ENCODE measurements around the gene DFFA. TPM values are rescaled to one million over a fixed set of nuclear protein-coding genes. Genes with fewer than 3 reads are reported as not detected.
"Not testable (repeated sequence)": the region's sequence is repeated elsewhere in the genome, so short reads cannot be mapped to it uniquely, and the experiment has no call there.

The DFFA gene
- total and polyA plus RNA-seq, 2 donors = 25.5 to 26.8 TPM

DNA sequence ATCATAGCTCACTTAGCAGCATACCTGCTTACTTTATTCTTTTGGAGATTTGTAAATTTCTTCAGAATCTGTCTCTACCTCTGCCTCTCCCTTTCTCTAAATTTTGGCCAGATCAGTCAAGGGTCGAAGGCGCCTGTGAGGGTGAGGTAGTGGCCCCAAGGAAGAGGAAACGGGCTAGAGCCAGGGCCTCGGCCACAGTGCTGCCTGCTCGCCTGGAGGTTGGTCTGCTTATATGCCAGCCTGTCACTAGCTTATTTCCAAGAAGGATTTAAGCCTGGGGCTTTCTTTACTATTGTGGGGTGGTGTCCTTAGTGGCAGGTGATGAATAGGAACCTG is 22.1 kb upstream of the DFFA start:
- no peak overlapping the region for H3K4me3 ChIP-seq (ENCODE audit: low read depth, low read length)
- WGBS = 82% methylated on average over 5 of the region's 5 CpGs
- DNase-seq (ENCODE audit: extremely low spot score) = no peak
- no peak overlapping the region for H3K27ac ChIP-seq (ENCODE audit: low read depth)
- H3K36me3 ChIP-seq (ENCODE audit: insufficient read depth) = no peaks in the 10 kb centered on the region
- H3K4me1 ChIP-seq (ENCODE audit: insufficient read depth) = no peaks in the 10 kb centered on the region

- WGBS = 83% methylated on average over 12 of the region's 12 CpGs
- no peak overlapping the region for H3K4me3 ChIP-seq (ENCODE audit: low read depth, low read length)
- DNase-seq (ENCODE audit: extremely low spot score) = no peak
- no peaks in the 10 kb centered on the region for H3K4me1 ChIP-seq (ENCODE audit: insufficient read depth)
- H3K27ac ChIP-seq (ENCODE audit: low read depth) = no peak overlapping the region
- H3K36me3 ChIP-seq (ENCODE audit: insufficient read depth) = no peaks in the 10 kb centered on the region
Observed at GRCh38 chr1:10490286-10490970, 18.1 kb upstream of the DFFA start.

DNA sequence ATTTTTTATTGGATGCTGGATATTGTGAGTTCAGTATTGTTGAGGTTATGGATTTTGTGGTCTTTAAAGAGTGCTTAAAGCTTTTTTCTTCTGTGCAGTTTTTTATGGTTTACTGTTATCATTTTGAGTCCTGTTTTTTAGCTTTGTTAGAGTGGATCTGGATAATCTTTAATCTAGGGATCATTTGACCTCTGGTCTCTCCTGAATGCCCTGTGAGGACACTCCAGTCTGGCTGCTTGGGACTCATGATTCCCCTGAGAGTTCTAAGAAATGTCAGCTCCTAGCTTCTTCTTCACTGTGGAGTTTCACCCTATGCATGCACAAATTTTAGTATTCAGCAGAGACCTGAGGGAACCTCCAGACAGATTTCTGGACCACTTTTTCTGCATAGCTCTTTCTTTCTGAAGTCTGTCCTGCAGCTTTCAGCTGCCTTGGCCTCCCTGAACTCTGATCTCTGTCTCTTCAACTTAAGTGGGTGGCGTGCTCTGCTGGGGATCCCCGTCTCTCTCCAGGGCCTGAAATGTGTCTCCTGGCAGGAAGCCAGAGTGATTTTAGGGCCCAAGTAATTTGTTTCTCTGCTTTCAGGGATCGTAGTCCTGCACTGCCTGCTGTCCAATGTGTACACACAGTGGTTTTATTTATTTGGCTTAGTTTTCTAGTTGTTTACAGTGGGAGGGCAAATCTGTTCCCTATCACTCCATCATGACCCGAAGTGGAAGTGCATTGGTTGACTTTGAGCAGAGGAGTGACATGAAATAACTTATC is 17.1 kb upstream of the DFFA start:
- Histone ChIP-seq H3K4me1 (ENCODE audit: insufficient read depth) (no peaks in the 10 kb centered on the region), H3K36me3 (ENCODE audit: insufficient read depth) (no peaks in the 10 kb centered on the region), H3K27ac (ENCODE audit: low read depth) (no peak overlapping the region), H3K4me3 (ENCODE audit: low read depth, low read length) (no peak overlapping the region)
- 46% methylated on average over 4 of the region's 4 CpGs for WGBS
- DNase-seq (ENCODE audit: extremely low spot score) = no peak

DNA sequence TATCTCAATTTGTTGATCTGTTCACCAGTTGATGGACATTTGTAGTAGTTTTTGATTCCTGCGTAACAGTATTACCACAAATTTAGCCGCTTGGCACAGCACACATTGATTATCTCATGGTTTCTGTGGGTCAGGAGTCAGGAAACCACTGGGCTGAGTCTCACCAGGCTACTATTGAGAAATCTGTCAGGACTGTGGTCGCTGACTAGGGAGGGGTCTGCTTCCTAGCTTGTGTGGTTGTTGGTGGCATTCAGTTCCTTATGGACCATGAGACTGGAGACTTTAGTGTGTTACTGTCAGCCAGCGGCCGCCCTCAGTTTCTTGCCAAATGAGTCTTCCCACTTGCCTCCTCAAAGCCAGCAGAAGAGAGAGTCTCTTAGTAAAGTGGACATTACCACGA is 12.2 kb upstream of the DFFA start:
- Histone ChIP-seq H3K36me3 (ENCODE audit: insufficient read depth) (no peaks in the 10 kb centered on the region), H3K4me3 (ENCODE audit: low read depth, low read length) (no peak overlapping the region), H3K4me1 (ENCODE audit: insufficient read depth) (no peaks in the 10 kb centered on the region), H3K27ac (ENCODE audit: low read depth) (no peak overlapping the region)
- WGBS = 89% methylated on average over 6 of the region's 6 CpGs
- no peak for DNase-seq (ENCODE audit: extremely low spot score)

DNA sequence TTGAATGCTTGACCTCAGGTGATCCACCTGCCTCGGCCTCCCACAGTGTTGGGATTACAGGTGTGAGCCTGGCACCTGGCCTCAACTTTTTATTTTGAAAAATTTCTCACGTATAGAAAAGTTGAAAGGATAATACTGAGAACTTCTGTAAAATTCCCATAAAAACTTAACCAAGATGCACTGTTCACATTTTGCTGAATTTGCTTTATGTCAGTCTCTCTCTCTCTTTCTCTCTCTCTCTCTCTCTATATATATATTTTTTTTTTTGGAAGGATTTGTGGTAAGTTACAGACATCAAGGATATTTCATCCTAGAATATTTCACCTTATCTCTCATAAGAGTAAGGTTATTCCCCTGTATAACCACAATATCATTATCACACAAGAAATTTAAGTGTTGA is 8.3 kb upstream of the DFFA start:
- Histone ChIP-seq H3K36me3 (ENCODE audit: insufficient read depth) (no peaks in the 10 kb centered on the region), H3K27ac (ENCODE audit: low read depth) (no peak overlapping the region), H3K4me1 (ENCODE audit: insufficient read depth) (no peaks in the 10 kb centered on the region), H3K4me3 (ENCODE audit: low read depth, low read length) (no peak overlapping the region)
- WGBS = 94% methylated on average over 2 of the region's 2 CpGs
- DNase-seq (ENCODE audit: extremely low spot score) = no peak

DNA sequence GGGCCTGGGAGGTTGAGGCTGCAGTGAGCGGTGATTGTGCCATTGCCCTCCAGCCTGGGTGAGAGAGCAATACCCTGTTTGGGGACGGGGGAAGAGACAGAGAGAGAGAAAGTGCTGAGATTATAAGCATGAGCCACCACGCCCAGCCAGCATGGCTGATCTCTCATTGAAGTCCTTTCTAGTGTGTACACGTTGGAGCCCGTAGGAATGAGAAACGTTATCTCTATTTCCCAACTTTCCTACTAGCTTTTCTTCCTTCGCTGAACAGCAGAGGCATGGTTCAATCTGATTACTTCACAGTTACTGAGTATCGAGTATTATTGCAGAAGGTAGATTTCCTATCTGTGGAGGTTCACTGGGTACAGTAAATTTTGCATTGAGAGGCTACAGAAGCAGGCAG is 7.0 kb upstream of the DFFA start:
- no peak overlapping the region for H3K27ac ChIP-seq (ENCODE audit: low read depth)
- H3K36me3 ChIP-seq (ENCODE audit: insufficient read depth) = no peaks in the 10 kb centered on the region
- no peak overlapping the region for H3K4me3 ChIP-seq (ENCODE audit: low read depth, low read length)
- H3K4me1 ChIP-seq (ENCODE audit: insufficient read depth) = no peaks in the 10 kb centered on the region
- 75% methylated on average over 8 of the region's 8 CpGs for WGBS
- no peak for DNase-seq (ENCODE audit: extremely low spot score)

GRCh38 chr1:10475510-10475909 is 3.2 kb upstream of the DFFA start:
- no peak overlapping the region for H3K27ac ChIP-seq (ENCODE audit: low read depth)
- DNase-seq (ENCODE audit: extremely low spot score) = no peak

GRCh38 chr1:10474613-10475507 is 2.5 kb upstream of the DFFA start, which contains the start of gene PEX14:
Gene PEX14, plus strand, starts transcription at chr1:10474950. Its CDS starts 17 bp downstream, at chr1:10474967.
- Histone ChIP-seq H3K27ac (ENCODE audit: low read depth) (peak within 1 kb of the TSS; percentile 88), H3K4me1 (ENCODE audit: insufficient read depth) (no peaks in the 10 kb centered on the region), H3K4me3 (ENCODE audit: low read depth, low read length) (peak within 1 kb of the TSS; percentile 90), H3K36me3 (ENCODE audit: insufficient read depth) (no peaks in the 10 kb centered on the region)
- WGBS = 11% methylated on average over 50 of the region's 50 CpGs
- peak; percentile 76 for DNase-seq (ENCODE audit: extremely low spot score)

More at GRCh38 chr1:10475510-10475909, 3.2 kb upstream of the DFFA start:
- H3K4me3 ChIP-seq (ENCODE audit: low read depth, low read length) = peak overlapping the region; percentile 90
- no peaks in the 10 kb centered on the region for H3K36me3 ChIP-seq (ENCODE audit: insufficient read depth)
- WGBS = 2% methylated on average over 13 of the region's 13 CpGs
- no peaks in the 10 kb centered on the region for H3K4me1 ChIP-seq (ENCODE audit: insufficient read depth)

- H3K4me3 ChIP-seq (ENCODE audit: low read depth, low read length) = peak overlapping the region; percentile 90
- H3K27ac ChIP-seq (ENCODE audit: low read depth); H3K36me3 ChIP-seq (ENCODE audit: insufficient read depth); H3K4me1 ChIP-seq (ENCODE audit: insufficient read depth); DNase-seq (ENCODE audit: extremely low spot score): not testable (repeated sequence)
- WGBS = 90% methylated on average over 10 of the region's 10 CpGs
Observed at GRCh38 chr1:10474309-10474612, 1.9 kb upstream of the DFFA start.

- no peaks in the 10 kb centered on the region for H3K4me1 ChIP-seq (ENCODE audit: insufficient read depth)
- H3K36me3 ChIP-seq (ENCODE audit: insufficient read depth) = no peaks in the 10 kb centered on the region
- DNase-seq (ENCODE audit: extremely low spot score) = no peak
- no peak overlapping the region for H3K4me3 ChIP-seq (ENCODE audit: low read depth, low read length)
- no peak overlapping the region for H3K27ac ChIP-seq (ENCODE audit: low read depth)
- 88% methylated on average over 23 of the region's 23 CpGs for WGBS
Observed at GRCh38 chr1:10473145-10473765, 926 bp upstream of the DFFA start.

GRCh38 chr1:10471411-10472219 is 714 bp downstream of the DFFA start:
- no peak for DNase-seq (ENCODE audit: extremely low spot score)

DNA sequence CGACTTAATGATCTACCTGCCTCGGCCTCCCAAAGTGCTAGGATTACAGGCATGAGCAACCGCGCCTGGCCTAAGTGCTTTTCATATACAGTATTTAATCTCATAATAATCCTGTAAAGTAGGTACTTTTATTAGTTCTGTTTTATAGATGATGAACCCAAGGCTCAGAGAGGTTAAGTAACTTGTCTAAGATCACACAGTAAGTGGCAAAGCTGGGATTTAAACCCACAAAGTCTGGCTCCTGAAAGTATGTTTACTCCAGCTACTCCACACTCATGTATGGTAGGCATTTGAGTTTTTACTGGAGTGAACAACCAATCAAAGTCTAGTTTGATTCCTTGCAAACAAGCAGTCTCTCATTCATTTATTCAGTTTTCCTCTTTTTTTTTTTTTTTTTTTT is 2.3 kb downstream of the DFFA start:
- no peak overlapping the region for H3K27ac ChIP-seq (ENCODE audit: low read depth)
- DNase-seq (ENCODE audit: extremely low spot score) = no peak
- WGBS = 97% methylated on average over 4 of the region's 4 CpGs
- H3K4me3 ChIP-seq (ENCODE audit: low read depth, low read length) = no peak overlapping the region
- peaks cover 2% of the 10 kb centered on the region for H3K36me3 ChIP-seq (ENCODE audit: insufficient read depth)
- no peaks in the 10 kb centered on the region for H3K4me1 ChIP-seq (ENCODE audit: insufficient read depth)

More at GRCh38 chr1:10471411-10472219, 714 bp downstream of the DFFA start:
- H3K36me3 ChIP-seq (ENCODE audit: insufficient read depth) = no peaks in the 10 kb centered on the region
- no peaks in the 10 kb centered on the region for H3K4me1 ChIP-seq (ENCODE audit: insufficient read depth)
- H3K27ac ChIP-seq (ENCODE audit: low read depth) = no peak overlapping the region
- peak overlapping the region; percentile 77 for H3K4me3 ChIP-seq (ENCODE audit: low read depth, low read length)
- WGBS = 6% methylated on average over 23 of the region's 23 CpGs

- Histone ChIP-seq H3K4me1 (ENCODE audit: insufficient read depth) (no peaks in the 10 kb centered on the region), H3K36me3 (ENCODE audit: insufficient read depth) (peaks cover 2% of the 10 kb centered on the region)
- 98% methylated on average over 2 of the region's 2 CpGs for WGBS
Observed at GRCh38 chr1:10467078-10467477, 5.3 kb downstream of the DFFA start.

More at GRCh38 chr1:10467078-10467477, 5.3 kb downstream of the DFFA start:
- DNase-seq (ENCODE audit: extremely low spot score) = no peak
- no peak overlapping the region for H3K27ac ChIP-seq (ENCODE audit: low read depth)
- no peak overlapping the region for H3K4me3 ChIP-seq (ENCODE audit: low read depth, low read length)
